ENCODE measurements around the gene CFDP1.

CFDP1 gene

GRCh38 chr16:75248536-75249380 is 184.5 kb downstream of the CFDP1 start:
- no peak for DNase-seq

GRCh38 chr16:75248142-75248535 is 185.2 kb downstream of the CFDP1 start:
- DNase-seq: no peak

GRCh38 chr16:75247249-75247648 is 186.1 kb downstream of the CFDP1 start:
- no peak for DNase-seq

- no peak for DNase-seq
Measured at GRCh38 chr16:75246504-75247205, 186.6 kb downstream of the CFDP1 start.

GRCh38 chr16:75244844-75245758 is 188.2 kb downstream of the CFDP1 start:
- no peak for DNase-seq

- no peak for DNase-seq
Measured at GRCh38 chr16:75244225-75244809, 189.0 kb downstream of the CFDP1 start.

Measured in activated T-cell treated with anti-CD3 and anti-CD28 coated beads, Interleukin-2, amount 50 U/mL, for 48 hours (primary cell).